Endothelial cell (in vitro differentiated cells): Measurements from ENCODE around the gene MOB3B. TPM values are rescaled to one million over a fixed set of nuclear protein-coding genes. Genes with fewer than 3 reads are reported as not detected.

Experiments used
- DNase-seq: peaks from one replicate; pipeline ENCODE4 v3.0.0; 2021; ENCODE audit warnings: low spot score
- H3K27ac Mint-ChIP-seq: one replicate; pipeline ENCODE4 v1.8.0; 2021; ENCODE audit warnings: mixed read lengths, inconsistent platforms; ENCODE audit not compliant: unreplicated experiment
- H3K27me3 Mint-ChIP-seq: one replicate; pipeline ENCODE4 v1.8.0; 2021; ENCODE audit warnings: mild to moderate bottlenecking, moderate library complexity, mixed read lengths, inconsistent platforms; ENCODE audit not compliant: unreplicated experiment
- H3K36me3 Mint-ChIP-seq: one replicate; pipeline ENCODE4 v1.8.0; 2021; ENCODE audit warnings: mild to moderate bottlenecking, low read depth, mixed read lengths, inconsistent platforms; ENCODE audit not compliant: unreplicated experiment
- H3K4me1 Mint-ChIP-seq: one replicate; pipeline ENCODE4 v1.8.0; 2021; ENCODE audit warnings: mild to moderate bottlenecking, mixed read lengths, inconsistent platforms; ENCODE audit not compliant: unreplicated experiment
- H3K4me3 Mint-ChIP-seq: one replicate; pipeline ENCODE4 v1.8.0; 2021; ENCODE audit warnings: mild to moderate bottlenecking, mixed read lengths, inconsistent platforms; ENCODE audit not compliant: unreplicated experiment
- H3K9me3 Mint-ChIP-seq: one replicate; pipeline ENCODE4 v1.8.0; 2021; ENCODE audit warnings: mixed read lengths, inconsistent platforms; ENCODE audit not compliant: unreplicated experiment
- total RNA-seq: library from RNA; stranded (reverse); fragmentation: NEBNext Ultra II Directional; extraction: Animal tissue kit (Norgen Biotek cat#: 25700); gene quantifications from one replicate; pipeline ENCODE4 v1.2.1, GENCODE V29; 2021; ENCODE audit not compliant: unreplicated experiment
- TF ChIP-seq, protein P1 (sequence below): fragments of 200-600 bp; sonication (generic); IDR thresholded peaks from one replicate; pipeline ENCODE4 v1.5.0; 2021; ENCODE audit warnings: antibody characterized with exemption; ENCODE audit not compliant: unreplicated experiment

The MOB3B gene
- total RNA-seq, 1 donor from 2014 or later: 6.4 TPM

DNA sequence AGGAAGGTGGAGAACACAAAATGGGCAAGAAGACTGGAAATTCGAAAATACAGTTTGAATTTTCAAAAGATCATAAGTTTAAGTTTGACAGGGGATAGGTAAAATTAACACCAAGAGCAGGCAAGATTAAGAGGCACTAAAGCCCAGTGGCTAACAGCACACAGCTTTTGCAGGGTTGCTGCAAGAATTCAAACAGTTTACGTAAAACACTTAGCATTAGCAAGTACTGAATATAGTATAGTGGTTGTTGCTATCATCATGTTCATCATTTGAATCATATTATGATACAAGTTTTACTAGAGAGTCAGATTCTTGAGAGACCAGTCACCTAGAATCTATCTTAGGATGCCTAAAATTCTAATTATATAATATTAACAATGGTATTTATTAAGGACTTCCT lies 66.8 kb downstream of the MOB3B start:
- H3K4me3 Mint-ChIP-seq: no peak overlapping the region
- TF ChIP-seq, protein P1, sequence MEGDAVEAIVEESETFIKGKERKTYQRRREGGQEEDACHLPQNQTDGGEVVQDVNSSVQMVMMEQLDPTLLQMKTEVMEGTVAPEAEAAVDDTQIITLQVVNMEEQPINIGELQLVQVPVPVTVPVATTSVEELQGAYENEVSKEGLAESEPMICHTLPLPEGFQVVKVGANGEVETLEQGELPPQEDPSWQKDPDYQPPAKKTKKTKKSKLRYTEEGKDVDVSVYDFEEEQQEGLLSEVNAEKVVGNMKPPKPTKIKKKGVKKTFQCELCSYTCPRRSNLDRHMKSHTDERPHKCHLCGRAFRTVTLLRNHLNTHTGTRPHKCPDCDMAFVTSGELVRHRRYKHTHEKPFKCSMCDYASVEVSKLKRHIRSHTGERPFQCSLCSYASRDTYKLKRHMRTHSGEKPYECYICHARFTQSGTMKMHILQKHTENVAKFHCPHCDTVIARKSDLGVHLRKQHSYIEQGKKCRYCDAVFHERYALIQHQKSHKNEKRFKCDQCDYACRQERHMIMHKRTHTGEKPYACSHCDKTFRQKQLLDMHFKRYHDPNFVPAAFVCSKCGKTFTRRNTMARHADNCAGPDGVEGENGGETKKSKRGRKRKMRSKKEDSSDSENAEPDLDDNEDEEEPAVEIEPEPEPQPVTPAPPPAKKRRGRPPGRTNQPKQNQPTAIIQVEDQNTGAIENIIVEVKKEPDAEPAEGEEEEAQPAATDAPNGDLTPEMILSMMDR: no peak
- peaks cover 27% of the 10 kb centered on the region for H3K4me1 Mint-ChIP-seq
- no peaks in the 10 kb centered on the region for H3K36me3 Mint-ChIP-seq
- no peaks in the 10 kb centered on the region for H3K9me3 Mint-ChIP-seq
- no peak overlapping the region for H3K27ac Mint-ChIP-seq
- DNase-seq: no peak
- H3K27me3 Mint-ChIP-seq: peaks cover 2% of the 10 kb centered on the region

DNA sequence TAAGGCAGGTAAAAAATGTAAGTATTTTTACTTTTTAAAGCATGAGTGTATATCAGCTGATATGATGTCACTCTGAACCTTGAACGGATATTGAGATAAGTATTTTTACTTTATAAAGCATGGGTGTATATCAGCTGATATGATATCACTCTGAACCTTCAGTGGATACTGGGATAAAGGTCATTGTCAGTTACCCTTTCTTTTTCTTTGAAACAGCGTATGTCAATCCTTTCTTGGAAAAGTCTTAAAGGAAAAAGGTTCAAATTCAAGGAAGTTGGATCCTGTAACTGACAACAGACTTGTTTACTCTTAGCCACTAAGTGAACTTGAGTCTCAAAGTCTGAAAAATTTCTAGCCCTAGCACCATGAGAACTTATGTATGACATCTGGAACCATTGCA lies 67.2 kb downstream of the MOB3B start:
- H3K4me1 Mint-ChIP-seq: peaks cover 30% of the 10 kb centered on the region
- TF ChIP-seq, protein P1: no peak
- H3K36me3 Mint-ChIP-seq: no peaks in the 10 kb centered on the region
- H3K27ac Mint-ChIP-seq: no peak overlapping the region
- no peak for DNase-seq
- H3K4me3 Mint-ChIP-seq: no peak overlapping the region
- no peaks in the 10 kb centered on the region for H3K9me3 Mint-ChIP-seq
- H3K27me3 Mint-ChIP-seq: peaks cover 2% of the 10 kb centered on the region

DNA sequence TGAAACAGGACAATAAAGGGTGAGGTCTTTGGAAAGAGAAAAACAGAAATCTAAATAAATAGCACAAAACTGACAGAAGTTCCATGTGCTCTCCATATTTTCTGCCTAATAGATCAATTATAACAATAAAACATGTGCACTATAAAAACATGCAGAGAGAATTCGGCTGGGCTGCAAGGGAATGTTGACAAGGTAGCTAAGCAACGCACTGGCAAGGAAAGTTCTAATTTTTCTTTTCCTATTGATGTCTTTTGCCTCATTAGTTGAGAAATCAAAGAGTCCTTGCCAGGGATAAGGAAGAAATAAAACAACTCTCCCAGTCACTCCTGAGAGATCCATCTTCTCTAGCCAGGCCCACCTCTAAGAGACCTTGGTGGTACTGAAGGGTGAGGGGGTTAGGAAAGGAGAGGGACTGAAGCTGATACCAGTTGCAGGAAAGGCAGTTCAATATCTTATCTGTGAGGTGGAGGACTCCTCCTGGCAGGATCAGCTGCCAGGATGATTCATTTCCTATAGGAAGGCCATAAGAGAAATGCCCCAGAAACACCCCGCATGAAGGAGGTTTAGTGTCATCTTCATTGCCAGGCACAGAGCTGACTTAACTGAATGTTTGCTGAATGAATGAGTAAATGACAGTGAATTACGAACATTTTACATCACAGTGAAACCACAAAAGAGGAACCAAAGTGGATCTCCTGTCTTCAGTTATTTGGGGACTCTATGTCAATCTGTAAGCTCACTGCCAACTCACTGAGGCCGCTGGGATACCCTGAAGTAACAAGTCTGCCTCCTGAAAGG lies 69.2 kb downstream of the MOB3B start:
- Mint-ChIP-seq H3K9me3 (no peaks in the 10 kb centered on the region), H3K27ac (no peak overlapping the region), H3K4me1 (peaks cover 37% of the 10 kb centered on the region), H3K4me3 (no peak overlapping the region), H3K27me3 (peaks cover 1% of the 10 kb centered on the region), H3K36me3 (no peaks in the 10 kb centered on the region)
- TF ChIP-seq, protein P1: no peak
- no peak for DNase-seq

DNA sequence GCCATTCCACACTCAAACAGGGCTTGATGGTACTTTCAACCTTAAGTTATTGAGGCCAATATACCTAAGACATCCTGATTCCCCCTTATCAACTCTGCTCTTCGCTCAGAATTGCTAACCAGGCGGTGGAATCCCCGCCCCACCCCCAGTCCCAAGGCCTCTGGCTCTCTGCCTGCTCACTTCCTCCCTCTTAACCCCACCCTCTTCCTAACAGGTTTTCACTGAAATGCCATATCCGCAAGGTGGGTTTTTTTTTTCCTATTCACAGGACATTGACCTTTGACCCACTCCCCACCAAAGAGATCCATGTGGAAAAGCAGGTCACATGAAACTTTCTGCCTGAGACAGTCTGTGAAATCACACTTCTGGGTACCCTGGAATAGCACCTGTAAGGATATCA lies 72.2 kb downstream of the MOB3B start:
- Mint-ChIP-seq H3K36me3 (no peaks in the 10 kb centered on the region), H3K4me1 (peaks cover 36% of the 10 kb centered on the region), H3K27me3 (peaks cover 1% of the 10 kb centered on the region), H3K4me3 (no peak overlapping the region), H3K27ac (peak overlapping the region; percentile 22), H3K9me3 (no peaks in the 10 kb centered on the region)
- peak; percentile 16 for DNase-seq
- TF ChIP-seq, protein P1: no peak

DNA sequence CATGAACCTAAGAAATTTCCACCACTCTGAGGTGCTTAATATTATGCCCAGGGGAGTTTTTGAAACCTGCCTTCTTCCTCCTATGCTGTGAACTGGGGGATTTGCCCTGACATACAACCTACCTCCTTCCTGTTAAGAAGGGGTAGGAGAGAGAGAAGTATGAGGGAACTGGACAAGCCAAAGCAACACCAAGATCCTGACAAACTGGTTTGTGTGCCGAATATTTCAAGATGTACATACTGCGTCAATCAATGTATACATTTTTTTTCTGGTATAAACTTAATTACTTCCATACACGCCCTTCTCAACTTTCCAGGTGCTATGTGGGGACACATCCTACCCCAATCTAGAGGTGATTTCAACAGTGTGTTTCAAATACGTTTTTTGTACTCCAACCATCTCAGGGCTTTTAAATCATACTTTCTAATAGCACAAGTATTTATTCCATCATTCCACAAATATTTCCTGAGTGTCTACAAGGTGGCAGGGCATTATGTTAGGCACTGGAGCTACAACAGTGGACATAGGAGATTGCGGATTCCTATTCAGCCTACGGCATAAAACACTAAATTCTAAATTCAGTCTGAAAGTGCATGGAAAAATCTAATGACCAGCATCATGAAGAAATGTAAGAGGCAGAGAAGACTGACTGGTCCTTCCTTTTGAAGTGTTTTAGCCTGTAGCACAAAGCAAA lies 75.6 kb downstream of the MOB3B start:
- Mint-ChIP-seq H3K4me3 (no peak overlapping the region), H3K27ac (no peak overlapping the region), H3K27me3 (peaks cover 1% of the 10 kb centered on the region), H3K9me3 (no peaks in the 10 kb centered on the region), H3K36me3 (no peaks in the 10 kb centered on the region), H3K4me1 (peaks cover 27% of the 10 kb centered on the region)
- DNase-seq: no peak
- TF ChIP-seq, protein P1: no peak
